NCI-H460 (cell line): ENCODE measurements around the gene ENTREP3. TPM values are rescaled to one million over a fixed set of nuclear protein-coding genes. Genes with fewer than 3 reads are reported as not detected.
"Not testable (repeated sequence)": the region's sequence is repeated elsewhere in the genome, so short reads cannot be mapped to it uniquely, and the experiment has no call there.

Experiments used
- DNase-seq: peaks from one replicate; pipeline ENCODE4 v3.0.0-alpha.2; 2016; ENCODE audit warnings: low read depth; ENCODE audit errors: extremely low read depth
- total RNA-seq: library from RNA; depleted of rRNA; stranded (reverse); fragments of >200 nt; shearing (Covaris generic); gene quantifications from 2 replicates; pipeline ENCODE4 v1.2.3, GENCODE V29; 2014

Gene ENTREP3
- total RNA-seq, 1 experiment from 2014 or later = 12.6 TPM

DNA sequence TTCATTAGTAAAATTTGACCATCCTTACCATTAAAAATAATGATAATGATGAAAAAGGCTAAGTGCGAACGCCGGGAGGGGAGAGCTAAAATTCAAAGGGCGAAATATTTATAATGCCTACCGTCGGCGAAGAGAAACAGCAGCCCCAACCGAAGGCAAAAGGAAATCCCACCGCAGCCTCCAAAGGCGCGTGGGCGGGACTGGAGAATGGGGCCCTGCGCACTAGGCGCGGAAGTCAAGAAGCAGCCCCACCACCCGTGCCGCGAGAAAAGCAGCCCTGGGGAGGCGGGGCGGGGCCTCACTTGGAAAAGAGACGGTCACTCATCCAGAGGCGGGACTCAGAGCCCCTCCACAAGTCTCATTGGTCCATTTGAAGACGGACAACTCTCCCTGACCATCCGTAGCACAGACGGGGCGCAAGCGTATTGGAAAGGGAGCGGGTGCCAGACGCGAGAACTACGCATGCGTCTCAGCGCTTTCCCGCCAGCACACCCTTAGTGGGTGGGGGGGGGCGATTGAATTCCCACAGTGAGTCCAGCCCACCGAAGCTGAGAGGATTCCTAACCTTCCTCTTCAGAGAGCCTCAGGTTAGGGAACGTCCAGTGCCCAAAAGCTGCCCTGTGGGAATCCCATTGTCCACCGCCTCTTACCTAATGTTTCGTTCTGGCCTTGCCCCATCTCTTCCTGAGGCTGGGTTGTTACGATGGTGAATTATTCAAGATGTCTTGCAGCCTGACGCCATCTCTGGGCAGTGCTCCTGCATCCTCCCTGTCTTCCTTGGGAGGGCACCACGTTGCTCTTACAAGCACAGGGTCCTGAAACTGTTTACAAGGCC lies 27.8 kb downstream of the ENTREP3 start:
- peak; percentile 100 for DNase-seq

DNA sequence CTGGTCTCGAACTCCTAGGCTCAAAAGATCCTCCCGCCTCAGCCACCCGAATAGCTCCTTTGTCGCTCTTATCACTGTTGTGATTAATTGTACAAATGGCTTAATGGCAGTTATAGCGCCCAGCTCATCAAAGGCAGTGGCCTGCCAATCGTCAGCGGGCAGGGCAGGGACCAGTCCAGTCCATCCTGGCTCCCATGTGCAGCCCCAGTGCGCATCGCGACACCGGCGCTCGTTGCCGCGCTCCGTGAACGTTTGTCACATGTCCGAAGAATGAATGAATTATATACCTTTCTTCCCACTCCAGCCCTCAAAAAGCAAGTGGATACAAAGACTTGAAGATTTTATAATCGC lies 28.4 kb downstream of the ENTREP3 start:
- DNase-seq = peak; percentile 59

DNA sequence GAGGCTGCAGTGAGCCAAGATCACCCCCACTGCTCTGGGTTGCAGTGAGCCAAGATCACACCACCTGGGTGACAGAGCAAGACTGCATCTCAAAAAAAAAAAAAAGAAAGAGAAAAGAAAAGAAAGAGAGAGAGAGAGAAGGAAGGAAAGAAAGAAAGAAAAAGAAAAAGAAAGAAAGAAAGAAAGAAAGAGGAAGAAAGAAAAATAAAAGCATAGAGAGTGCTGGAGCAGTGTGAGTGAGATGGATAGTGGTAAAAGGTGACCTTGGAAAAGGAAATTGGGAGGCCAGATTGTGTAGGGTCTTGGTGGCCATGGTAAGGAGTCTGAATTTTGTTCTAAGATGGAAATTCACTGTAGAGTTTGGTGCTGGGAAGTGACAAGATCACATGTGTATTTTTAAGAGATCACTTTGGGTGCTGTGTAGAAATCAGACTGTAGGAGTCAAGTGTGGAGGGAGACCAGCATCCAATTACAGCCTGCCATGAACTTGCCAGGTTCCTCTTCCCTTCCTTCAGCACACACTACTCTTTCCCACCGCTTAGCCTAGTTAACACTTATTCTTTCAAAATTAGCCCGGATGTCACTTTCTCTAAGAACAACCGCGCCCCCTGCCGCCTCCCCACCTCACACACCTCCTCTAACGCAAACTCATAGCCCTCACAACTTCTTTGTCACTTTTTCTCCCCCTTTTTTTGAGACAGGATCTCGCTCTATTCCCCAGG lies 28.9 kb downstream of the ENTREP3 start:
- peak; percentile 80 for DNase-seq

DNA sequence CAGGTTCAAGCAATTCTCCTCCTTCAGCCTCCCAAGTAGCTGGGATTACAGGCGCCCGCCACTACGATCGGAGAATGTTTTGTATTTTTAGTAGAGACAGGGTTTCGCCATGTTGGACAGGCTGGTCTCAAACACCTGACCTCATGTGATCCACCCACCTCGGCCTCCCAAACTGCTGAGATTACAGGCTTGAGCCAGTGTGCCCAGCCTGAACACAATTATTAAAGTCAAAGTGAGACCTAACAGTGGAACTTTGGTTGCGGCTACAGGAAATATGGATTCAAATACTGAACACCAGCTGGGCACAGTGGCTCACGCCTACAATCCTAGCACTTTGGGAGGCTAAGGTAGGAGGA lies 29.9 kb downstream of the ENTREP3 start:
- DNase-seq = not testable (repeated sequence)

DNA sequence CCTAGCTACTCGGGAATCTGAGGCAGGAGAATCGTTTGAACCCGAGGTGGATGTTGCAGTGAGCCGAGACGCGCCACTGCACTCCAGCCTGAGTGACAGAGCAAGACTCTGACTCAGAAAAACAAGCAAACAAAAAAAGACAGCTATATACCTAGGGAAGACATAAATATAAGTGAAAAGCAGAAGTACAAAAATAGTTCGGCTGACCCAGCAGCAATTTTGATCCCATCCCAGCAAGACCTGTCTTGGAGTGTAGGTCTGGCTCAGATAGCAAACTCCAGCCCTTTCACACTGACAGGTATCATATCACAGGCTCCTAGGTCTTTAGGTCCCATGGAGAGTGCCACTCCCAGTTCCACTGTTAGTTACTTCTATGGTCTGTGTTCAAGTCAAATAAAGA lies 32.2 kb downstream of the ENTREP3 start:
- DNase-seq = no peak

DNA sequence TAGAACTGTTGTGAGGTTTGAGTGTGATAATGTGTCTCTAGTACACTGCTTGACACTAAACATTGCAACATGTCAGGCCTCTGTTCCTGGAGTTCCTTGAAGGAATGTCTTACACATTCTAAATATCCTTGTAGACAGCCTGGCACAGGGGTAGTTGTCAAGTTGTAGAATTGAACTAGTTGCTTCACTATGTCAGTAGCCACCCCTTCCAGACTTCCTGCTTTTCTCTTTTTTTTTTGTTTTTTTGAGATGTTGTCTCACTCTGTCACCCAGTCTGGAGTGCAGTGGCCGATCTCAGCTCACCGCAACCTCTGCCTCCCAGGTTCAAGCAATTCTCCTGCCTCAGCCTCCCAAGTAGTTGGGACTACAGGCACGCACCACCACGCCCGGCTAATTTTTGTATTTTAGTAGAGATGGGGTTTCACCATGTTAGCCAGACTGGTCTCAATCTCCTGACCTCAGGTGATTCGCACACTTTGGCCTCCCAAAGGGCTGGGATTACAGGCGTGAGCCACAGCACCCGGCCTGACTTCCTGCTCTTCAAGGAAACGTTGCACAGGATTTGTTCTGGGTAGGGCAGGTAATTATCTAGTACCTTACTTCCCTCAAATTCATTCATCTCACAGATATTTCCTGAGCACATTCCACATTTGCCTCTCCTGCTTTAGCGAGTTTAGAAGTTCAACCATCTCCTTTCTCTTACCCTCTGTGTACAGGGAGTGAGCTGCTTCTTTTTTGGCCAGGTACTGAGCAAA lies 34.9 kb downstream of the ENTREP3 start:
- DNase-seq = not testable (repeated sequence)

DNA sequence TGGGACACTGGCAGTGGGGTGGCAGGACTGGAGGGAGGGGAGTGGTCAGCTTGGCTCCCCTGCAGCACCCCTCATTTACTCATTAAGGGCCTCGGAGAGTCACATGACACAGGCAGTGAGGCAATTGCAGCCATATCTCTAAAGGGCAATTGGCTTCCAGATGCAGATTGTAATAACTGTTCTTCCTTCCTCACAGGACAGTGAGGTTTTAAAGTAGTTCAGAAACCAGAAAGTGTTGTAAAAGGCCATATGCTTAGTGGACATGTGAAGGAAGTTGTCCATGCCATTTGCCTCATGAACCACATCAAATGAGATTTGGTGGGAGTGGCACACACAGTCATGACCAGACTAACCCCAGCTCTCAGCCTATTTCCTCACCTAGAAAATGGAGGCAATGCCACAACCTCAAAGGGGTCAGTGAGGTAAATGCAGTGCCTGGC lies 35.7 kb downstream of the ENTREP3 start:
- DNase-seq = no peak

DNA sequence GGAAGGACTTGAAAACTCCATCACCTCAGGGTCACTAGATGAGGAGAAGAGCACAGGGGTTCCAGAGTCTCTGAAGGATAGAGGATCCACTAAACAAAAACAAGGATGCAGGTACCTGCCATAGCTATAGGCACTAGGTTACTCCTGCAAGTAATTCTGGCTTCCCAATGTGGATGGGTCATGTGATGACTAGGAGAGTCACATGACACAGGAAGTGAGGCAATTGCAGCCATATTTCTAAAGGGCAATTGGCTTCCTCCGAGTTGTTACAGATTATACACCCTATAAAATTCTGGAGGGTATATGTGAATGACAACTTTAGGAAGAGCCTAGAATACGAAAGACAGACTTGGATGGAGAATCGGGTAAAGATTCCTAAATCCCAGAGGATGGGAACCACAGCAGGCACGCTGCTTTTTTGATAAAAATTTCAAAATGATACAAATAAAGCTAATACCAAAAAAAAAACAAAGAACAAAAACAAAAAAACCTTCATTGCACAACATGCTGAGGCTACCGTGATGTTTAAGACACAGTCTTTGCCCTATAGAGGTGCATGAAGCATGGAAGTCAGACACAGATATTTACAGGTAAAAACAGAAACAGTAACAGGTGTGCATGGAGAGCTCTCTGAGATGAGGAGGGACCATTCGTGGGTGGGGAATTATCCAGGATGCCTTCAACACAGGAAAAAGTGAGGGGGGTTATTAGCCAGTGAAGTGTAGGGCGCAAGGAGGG lies 36.3 kb downstream of the ENTREP3 start:
- DNase-seq = peak; percentile 61

DNA sequence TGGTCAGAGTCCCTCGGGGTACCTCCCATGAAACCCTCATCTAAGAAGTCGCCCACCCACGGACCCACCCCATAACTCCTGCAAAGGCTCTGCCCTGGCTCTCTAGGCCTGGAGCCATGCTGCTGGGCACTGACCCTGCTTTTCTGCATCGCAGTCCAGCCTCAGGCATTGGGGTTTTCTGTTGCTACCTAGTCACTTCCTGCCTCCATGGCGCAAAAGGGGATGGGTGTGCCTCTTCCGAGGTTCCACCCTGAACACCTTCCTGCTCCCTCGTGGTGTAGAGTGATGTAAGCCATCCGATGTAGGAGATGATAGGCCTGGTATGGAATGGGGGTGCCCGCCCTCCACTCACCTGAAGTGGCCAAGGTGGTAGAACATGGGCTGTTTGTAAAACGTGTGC lies 40.6 kb downstream of the ENTREP3 start:
- DNase-seq = not testable (repeated sequence)

DNA sequence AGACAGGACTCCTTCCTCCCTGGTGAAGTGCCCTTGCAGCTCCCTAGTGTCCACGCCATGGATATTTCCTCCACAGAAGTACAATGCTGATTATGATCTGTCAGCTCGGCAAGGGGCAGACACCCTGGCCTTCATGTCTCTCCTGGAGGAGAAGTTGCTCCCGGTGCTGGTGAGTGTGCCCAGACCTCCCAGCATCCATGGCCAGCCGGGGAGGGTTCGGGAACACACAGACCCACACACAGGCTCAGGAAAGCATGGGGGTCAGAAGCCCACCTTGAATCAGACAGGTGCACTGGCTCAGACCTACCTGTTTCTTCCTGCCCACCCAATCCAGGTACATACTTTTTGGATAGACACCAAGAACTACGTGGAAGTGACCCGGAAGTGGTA lies 43.2 kb downstream of the ENTREP3 start:
- not testable (repeated sequence) for DNase-seq

DNA sequence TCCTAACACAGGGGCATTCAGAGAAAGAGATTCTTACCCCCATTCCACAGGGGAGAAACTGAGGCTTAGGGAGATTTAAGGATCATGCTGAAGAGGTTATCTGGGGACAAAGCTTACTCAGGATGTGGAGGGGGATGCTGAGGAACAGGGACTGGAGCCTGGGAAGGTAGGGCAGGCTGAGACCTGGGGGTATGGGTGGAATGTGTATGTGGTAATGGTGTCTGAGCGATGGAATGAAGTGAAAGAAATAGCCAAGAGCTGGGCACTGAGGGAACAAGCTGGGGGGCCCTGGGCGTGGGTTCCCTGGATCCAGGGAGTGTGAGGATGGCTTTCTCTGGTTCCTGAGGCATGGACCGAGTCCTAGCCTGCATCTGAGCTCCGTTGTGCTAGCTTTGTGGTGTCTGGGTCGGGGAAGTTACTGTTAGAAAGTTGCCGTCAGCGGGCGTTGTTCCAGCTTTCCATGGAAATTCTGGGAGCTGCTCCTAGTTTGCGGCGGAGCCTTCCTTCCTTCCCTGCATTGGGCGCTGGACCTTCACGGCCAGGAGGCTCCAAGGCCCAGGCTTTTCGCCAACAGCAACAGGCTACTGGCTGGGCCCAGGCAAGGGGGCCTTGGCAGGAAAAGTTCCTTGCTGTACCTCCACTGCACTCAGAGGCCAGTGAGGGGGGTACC lies 43.8 kb downstream of the ENTREP3 start:
- DNase-seq = not testable (repeated sequence)

DNA sequence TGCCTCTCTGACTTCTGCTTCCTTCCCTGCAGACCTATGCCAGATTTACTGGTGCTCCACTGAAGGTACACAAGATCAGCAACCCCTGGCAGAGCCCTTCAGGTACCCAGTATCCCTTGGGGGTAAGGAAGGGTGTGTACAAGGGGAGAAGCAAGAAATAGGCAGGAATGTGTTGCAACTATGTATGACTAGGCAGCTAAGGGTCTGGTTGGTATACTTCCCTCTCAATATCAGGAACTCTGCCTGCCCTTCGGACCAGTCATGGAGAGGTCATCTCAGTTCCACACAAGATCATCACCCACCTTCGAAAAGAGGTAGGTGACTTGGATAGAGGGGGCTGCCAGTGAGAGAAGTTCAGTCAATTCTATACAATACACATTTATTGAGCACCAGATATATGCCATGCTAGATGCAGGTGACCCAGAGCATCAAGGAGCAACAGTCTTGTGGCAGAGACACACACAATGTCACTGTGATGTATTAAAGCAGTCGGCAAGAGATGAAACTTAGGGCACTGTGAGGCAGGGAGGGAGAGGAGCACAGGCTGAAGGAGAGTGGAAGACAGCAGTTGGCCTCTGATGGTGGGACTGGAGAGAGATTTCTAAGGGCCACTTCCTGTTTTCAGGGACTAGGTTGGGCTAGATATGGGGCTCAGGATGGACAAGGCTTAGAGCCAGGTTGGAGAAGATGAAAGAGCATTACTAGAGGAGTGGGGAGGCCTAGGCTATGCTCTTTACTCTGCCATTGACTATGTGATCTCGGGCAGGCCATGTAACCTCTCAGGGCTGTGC lies 44.8 kb downstream of the ENTREP3 start:
- no peak for DNase-seq

DNA sequence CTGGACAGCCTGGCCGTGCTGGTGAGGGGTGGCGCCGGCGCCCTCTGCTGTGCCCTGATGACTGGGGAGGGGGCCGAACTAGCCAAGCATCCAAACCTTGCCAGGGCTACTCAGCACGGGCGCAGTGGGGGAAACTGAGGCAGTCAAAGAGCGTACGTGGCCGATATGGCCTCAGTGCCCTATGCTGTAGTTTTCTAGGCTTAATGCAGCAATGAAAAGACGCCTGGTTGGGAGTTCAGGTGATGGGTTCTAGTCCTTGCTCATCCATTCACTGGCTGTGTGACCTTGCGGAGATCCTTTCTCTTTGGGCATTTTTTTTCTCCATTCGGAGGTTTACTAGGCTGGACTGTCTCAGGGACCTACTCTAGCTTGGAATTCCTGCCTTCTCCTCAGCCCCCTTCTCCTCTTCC lies 46.0 kb downstream of the ENTREP3 start:
- no peak for DNase-seq

DNA sequence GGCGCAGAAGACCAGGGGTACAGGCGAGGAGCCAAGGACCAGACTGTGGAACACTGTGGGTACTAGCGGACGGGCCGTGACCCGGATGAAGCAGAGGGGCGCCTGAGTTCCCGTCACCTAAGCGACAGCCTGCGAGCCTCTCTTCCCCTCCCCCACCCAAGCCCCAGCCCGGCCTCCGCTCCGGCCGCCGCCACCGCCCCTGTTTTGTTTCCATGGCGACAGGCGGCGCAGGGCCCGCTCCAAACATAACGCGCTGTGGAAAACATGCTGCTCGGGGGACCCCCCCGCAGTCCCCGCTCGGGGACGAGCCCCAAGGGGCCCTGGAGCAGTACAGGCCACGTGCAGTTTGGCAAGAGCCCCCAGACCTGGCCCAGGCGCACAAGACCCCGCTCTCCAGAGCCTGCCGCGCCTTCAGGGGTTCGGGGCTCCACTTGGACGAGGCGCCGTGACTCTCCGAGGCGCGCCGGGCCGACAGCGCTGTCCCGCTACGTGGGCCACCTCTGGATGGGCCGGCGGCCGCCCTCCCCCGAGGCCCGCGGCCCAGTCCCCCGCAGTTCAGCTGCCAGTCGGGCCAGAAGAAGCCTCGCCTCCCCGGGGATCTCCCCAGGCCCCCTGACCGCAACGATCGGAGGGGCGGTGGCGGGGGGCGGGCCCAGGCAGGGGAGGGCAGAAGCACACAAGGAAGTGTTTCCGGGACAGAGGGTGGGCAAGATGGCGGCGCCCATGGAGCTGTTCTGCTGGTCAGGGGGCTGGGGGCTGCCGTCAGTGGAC lies 46.6 kb downstream of the ENTREP3 start, which contains the start of gene MTX1:
TSS of gene MTX1 (plus strand) at position 155 of the 771 bp plus-strand sequence. CDS start at position 265, 110 bp downstream.
- peak; percentile 84 for DNase-seq

DNA sequence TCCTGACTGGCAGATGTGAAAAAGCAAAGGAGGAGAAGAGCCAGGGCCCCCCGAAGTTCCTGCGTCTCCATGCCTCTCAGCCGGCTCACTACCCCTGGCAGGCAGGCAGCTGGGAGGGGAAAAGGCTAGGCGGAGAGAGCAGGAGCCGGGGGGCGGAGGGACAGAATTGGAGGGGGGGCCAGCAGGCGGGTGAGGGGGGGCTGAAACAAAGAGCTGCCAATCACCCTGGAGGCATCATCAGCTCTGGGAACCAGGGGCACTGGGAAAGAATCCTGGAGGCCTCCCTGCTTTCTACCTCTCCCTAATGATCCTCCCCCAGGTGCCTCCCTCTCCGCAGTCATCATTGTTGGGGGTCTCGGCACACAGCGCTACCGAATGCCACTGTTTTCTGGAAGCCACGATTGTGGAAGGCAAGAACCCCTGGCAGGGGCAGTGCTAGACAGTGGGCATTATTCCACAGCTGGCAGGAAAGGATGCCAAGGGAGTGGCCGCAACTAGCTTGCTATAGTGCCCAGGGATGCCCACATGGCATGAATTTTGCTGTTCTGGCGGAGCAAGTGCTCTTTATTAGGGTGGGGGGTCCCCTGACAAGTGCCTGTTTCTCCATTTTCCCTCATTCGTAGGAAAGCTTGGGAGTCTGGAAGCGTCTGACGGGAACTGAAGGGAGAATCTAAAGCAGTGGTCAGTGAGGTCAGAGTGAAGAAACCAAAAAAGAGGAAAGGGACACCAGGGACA lies 47.3 kb downstream of the ENTREP3 start, which contains the start of gene THBS3:
TSS of gene THBS3 (minus strand) at position 92 of the 735 bp plus-strand sequence. CDS start at position 71, 21 bp downstream.
- no peak for DNase-seq

DNA sequence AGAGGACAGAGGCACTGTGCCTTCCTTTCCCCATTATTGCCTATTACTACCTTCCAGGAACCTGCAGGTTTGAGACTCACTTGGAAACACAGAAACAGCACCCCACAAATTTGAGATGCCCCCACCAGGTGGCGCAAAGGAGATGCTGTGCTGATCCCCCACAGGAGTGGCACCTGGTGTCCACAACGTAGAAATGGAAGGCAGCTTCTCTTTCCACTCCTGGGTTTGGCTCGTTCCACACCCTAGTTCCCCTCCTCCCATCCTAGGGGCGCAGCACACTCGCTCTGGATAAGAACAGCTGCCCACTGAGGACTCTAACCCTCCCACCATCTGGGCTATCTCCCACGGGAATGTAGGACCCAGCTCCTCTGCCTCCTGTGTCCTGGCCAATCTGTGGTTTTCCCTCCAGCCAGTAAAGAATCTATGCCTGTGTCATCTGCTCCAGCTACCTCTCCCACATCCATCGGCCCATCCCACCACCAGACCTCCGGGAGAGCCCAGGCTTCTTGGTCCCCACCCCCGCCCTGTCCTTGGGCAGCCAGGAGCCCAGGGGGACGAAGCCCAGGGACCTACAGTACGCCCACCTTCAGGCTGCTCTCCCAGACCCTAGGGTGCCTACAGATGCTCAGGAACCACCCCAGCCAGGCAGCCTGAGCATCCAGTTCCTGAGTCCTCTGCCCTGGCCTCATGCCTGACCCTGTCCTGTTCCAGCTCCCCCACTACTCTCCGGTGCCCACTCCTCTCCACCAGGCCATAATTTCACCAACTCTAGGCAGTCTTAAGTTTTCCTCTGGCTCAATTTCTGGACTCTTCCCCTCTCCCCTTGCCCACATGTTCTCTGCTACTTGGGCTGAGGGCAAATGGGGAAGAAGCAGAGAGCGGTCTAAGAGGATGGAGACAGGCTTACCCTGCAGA lies 48.1 kb downstream of the ENTREP3 start:
- DNase-seq = peak; percentile 91
